ENCODE measurements around the gene SWSAP1. TPM values are rescaled to one million over a fixed set of nuclear protein-coding genes. Genes with fewer than 3 reads are reported as not detected.

The SWSAP1 gene
- total RNA-seq, 1 donor from 2014 or later = 1.7 TPM

- no peak for TF ChIP-seq EZH2 (IDR thresholded peaks at IDR 0.05; ENCODE audit: insufficient read depth, low read length)
- TF ChIP-seq, protein P1, sequence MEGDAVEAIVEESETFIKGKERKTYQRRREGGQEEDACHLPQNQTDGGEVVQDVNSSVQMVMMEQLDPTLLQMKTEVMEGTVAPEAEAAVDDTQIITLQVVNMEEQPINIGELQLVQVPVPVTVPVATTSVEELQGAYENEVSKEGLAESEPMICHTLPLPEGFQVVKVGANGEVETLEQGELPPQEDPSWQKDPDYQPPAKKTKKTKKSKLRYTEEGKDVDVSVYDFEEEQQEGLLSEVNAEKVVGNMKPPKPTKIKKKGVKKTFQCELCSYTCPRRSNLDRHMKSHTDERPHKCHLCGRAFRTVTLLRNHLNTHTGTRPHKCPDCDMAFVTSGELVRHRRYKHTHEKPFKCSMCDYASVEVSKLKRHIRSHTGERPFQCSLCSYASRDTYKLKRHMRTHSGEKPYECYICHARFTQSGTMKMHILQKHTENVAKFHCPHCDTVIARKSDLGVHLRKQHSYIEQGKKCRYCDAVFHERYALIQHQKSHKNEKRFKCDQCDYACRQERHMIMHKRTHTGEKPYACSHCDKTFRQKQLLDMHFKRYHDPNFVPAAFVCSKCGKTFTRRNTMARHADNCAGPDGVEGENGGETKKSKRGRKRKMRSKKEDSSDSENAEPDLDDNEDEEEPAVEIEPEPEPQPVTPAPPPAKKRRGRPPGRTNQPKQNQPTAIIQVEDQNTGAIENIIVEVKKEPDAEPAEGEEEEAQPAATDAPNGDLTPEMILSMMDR (IDR thresholded peaks at IDR 0.05; ENCODE audit: insufficient read depth, low read depth, low read length) = no peak
- no peak overlapping the region for H3K4me3 ChIP-seq (ENCODE audit: insufficient read depth, low read depth, low read length)
- H3K27ac Mint-ChIP-seq (ENCODE audit: unreplicated experiment) = no peak overlapping the region
- no peak overlapping the region for H3K27ac ChIP-seq (ENCODE audit: low read depth, low read length)
- no peak overlapping the region for H3K4me2 ChIP-seq (ENCODE audit: low read length)
- H3K9ac ChIP-seq (ENCODE audit: low read length) = no peak overlapping the region
- no peaks in the 10 kb centered on the region for H3K36me3 ChIP-seq (ENCODE audit: insufficient read depth, low read length)
- no peak overlapping the region for H3K4me3 Mint-ChIP-seq (ENCODE audit: unreplicated experiment)
- peaks cover 42% of the 10 kb centered on the region for H3K27me3 Mint-ChIP-seq (ENCODE audit: low read depth, unreplicated experiment)
- H3K9me3 ChIP-seq (ENCODE audit: insufficient read depth, low read depth, low read length) = no peaks in the 10 kb centered on the region
- FAIRE-seq (no peak), DNase-seq (ENCODE audit: low read depth) (no peak)
- H3K36me3 Mint-ChIP-seq (ENCODE audit: low read depth, unreplicated experiment) = no peaks in the 10 kb centered on the region
- H4K20me1 ChIP-seq (ENCODE audit: insufficient read depth, low read length) = no peaks in the 10 kb centered on the region
- no peaks in the 10 kb centered on the region for H3K4me1 Mint-ChIP-seq (ENCODE audit: low read depth, unreplicated experiment)
- H3K9me3 Mint-ChIP-seq (ENCODE audit: unreplicated experiment) = peaks cover 3% of the 10 kb centered on the region
- H3K27me3 ChIP-seq (ENCODE audit: insufficient read depth, low read length) = peaks cover 49% of the 10 kb centered on the region
- peaks cover 3% of the 10 kb centered on the region for H3K4me1 ChIP-seq (ENCODE audit: insufficient read depth, low read length)
- H3K79me2 ChIP-seq (ENCODE audit: insufficient read depth, low read length) = no peaks in the 10 kb centered on the region
- no peak overlapping the region for H2AFZ ChIP-seq (ENCODE audit: low read depth, low read length)
These were observed 48.8 kb downstream of the SWSAP1 start for GRCh38 chr19:11423164-11423790.

- peaks cover 39% of the 10 kb centered on the region for H3K27me3 Mint-ChIP-seq (ENCODE audit: low read depth, unreplicated experiment)
- H3K79me2 ChIP-seq (ENCODE audit: insufficient read depth, low read length) = no peaks in the 10 kb centered on the region
- H3K4me1 Mint-ChIP-seq (ENCODE audit: low read depth, unreplicated experiment) = no peaks in the 10 kb centered on the region
- FAIRE-seq = no peak
- TF ChIP-seq, protein P1 (IDR thresholded peaks at IDR 0.05; ENCODE audit: insufficient read depth, low read depth, low read length) = no peak
- no peak for TF ChIP-seq EZH2 (IDR thresholded peaks at IDR 0.05; ENCODE audit: insufficient read depth, low read length)
- H2AFZ ChIP-seq (ENCODE audit: low read depth, low read length) = no peak overlapping the region
- DNase-seq (ENCODE audit: low read depth) = no peak
- H3K9me3 Mint-ChIP-seq (ENCODE audit: unreplicated experiment) = peaks cover 3% of the 10 kb centered on the region
- no peak overlapping the region for H3K4me3 ChIP-seq (ENCODE audit: insufficient read depth, low read depth, low read length)
- H3K4me2 ChIP-seq (ENCODE audit: low read length) = no peak overlapping the region
- peaks cover 3% of the 10 kb centered on the region for H3K4me1 ChIP-seq (ENCODE audit: insufficient read depth, low read length)
- H3K9ac ChIP-seq (ENCODE audit: low read length) = no peak overlapping the region
- no peaks in the 10 kb centered on the region for H3K36me3 ChIP-seq (ENCODE audit: insufficient read depth, low read length)
- H3K27ac Mint-ChIP-seq (ENCODE audit: unreplicated experiment) = no peak overlapping the region
- H3K4me3 Mint-ChIP-seq (ENCODE audit: unreplicated experiment) = no peak overlapping the region
- peaks cover 47% of the 10 kb centered on the region for H3K27me3 ChIP-seq (ENCODE audit: insufficient read depth, low read length)
- no peaks in the 10 kb centered on the region for H3K36me3 Mint-ChIP-seq (ENCODE audit: low read depth, unreplicated experiment)
- H3K9me3 ChIP-seq (ENCODE audit: insufficient read depth, low read depth, low read length) = no peaks in the 10 kb centered on the region
- H4K20me1 ChIP-seq (ENCODE audit: insufficient read depth, low read length) = no peaks in the 10 kb centered on the region
- no peak overlapping the region for H3K27ac ChIP-seq (ENCODE audit: low read depth, low read length)
These were observed 49.3 kb downstream of the SWSAP1 start for GRCh38 chr19:11423791-11424181.

Other genes with a start within 250 kb of the SWSAP1 start
- 2.0 and 3.2 TPM in 2 replicates for gene SPC24, start 218.9 kb upstream of the SWSAP1 start, total RNA-seq
- gene KANK2, start 177.1 kb upstream of the SWSAP1 start, total RNA-seq = 50.3 and 55.2 TPM in 2 replicates
- gene ANGPTL8, start 135.0 kb upstream of the SWSAP1 start, total RNA-seq = not detected in 2 replicates
- gene DOCK6, start 112.1 kb upstream of the SWSAP1 start, total RNA-seq = 38.3 and 48.2 TPM in 2 replicates
- not detected in 2 replicates for gene TSPAN16, start 78.5 kb upstream of the SWSAP1 start, total RNA-seq
- gene RAB3D, start 35.0 kb upstream of the SWSAP1 start, total RNA-seq = 8.0 and 14.4 TPM in 2 replicates
- gene TMEM205, start 28.4 kb upstream of the SWSAP1 start, total RNA-seq = 45.0 and 46.0 TPM in 2 replicates
- gene CCDC159, start 28.1 kb upstream of the SWSAP1 start, total RNA-seq = 11.8 and 14.8 TPM in 2 replicates
- 37.8 and 46.6 TPM in 2 replicates for gene PLPPR2, start 19.2 kb upstream of the SWSAP1 start, total RNA-seq
- gene EPOR, start 9.6 kb downstream of the SWSAP1 start, total RNA-seq = 4.4 and 4.7 TPM in 2 replicates
- 1.3 and 3.6 TPM in 2 replicates for gene RGL3, start 44.6 kb downstream of the SWSAP1 start, total RNA-seq
- gene ODAD3, start 60.5 kb downstream of the SWSAP1 start, total RNA-seq = 0.62 and 0.66 TPM in 2 replicates
- gene PRKCSH, start 61.0 kb downstream of the SWSAP1 start, total RNA-seq = 405 and 431 TPM in 2 replicates
- gene ELAVL3, start 106.4 kb downstream of the SWSAP1 start, total RNA-seq = not detected in 2 replicates
- gene ZNF653, start 131.2 kb downstream of the SWSAP1 start, total RNA-seq = 5.5 and 7.6 TPM in 2 replicates
- 17.8 and 21.9 TPM in 2 replicates for gene ECSIT, start 154.5 kb downstream of the SWSAP1 start, total RNA-seq
- gene CNN1, start 164.2 kb downstream of the SWSAP1 start, total RNA-seq = 201 and 236 TPM in 2 replicates
- 75.7 and 78.8 TPM in 2 replicates for gene ELOF1, start 184.6 kb downstream of the SWSAP1 start, total RNA-seq
- gene ACP5, start 203.0 kb downstream of the SWSAP1 start, total RNA-seq = not detected in 2 replicates
- gene ZNF627, start 222.8 kb downstream of the SWSAP1 start, total RNA-seq = 20.4 and 20.5 TPM in 2 replicates

Measured in astrocyte (in vitro differentiated cells and primary cell).